Measurements from ENCODE around the gene FNTB.

- no peak for TF ChIP-seq CTCF (IDR thresholded peaks at IDR 0.05)
- TF ChIP-seq POLR2A (IDR thresholded peaks at IDR 0.05) = no peak
Measured at GRCh38 chr14:65035049-65035448, 48.4 kb downstream of the FNTB start.
